Measurements from ENCODE around the gene BRINP1.

BRINP1 gene

GRCh38 chr9:119213471-119213870 lies 155.8 kb downstream of the BRINP1 start:
- no peak for TF ChIP-seq CTCF (IDR thresholded peaks at IDR 0.05; ENCODE audit: extremely low read depth, missing control alignments)

GRCh38 chr9:119197893-119198607 lies 171.2 kb downstream of the BRINP1 start:
- TF ChIP-seq CTCF (IDR thresholded peaks at IDR 0.05; ENCODE audit: extremely low read depth, missing control alignments): no peak

More at GRCh38 chr9:119213471-119213870, 155.8 kb downstream of the BRINP1 start:
- no peak for DNase-seq (ENCODE audit: low spot score)

GRCh38 chr9:119195521-119195920 lies 173.7 kb downstream of the BRINP1 start:
- DNase-seq (ENCODE audit: low spot score): no peak
- no peak for TF ChIP-seq CTCF (IDR thresholded peaks at IDR 0.05; ENCODE audit: extremely low read depth, missing control alignments)

More at GRCh38 chr9:119197893-119198607, 171.2 kb downstream of the BRINP1 start:
- DNase-seq (ENCODE audit: low spot score): no peak

GRCh38 chr9:119185298-119185697 lies 183.9 kb downstream of the BRINP1 start:
- DNase-seq (ENCODE audit: low spot score): no peak
- TF ChIP-seq CTCF (IDR thresholded peaks at IDR 0.05; ENCODE audit: extremely low read depth, missing control alignments): no peak

- TF ChIP-seq CTCF (IDR thresholded peaks at IDR 0.05; ENCODE audit: extremely low read depth, missing control alignments): no peak
- DNase-seq (ENCODE audit: low spot score): no peak
Observed at GRCh38 chr9:119184265-119184936, 184.8 kb downstream of the BRINP1 start.

GRCh38 chr9:119181561-119181960 lies 187.7 kb downstream of the BRINP1 start:
- no peak for DNase-seq (ENCODE audit: low spot score)
- TF ChIP-seq CTCF (IDR thresholded peaks at IDR 0.05; ENCODE audit: extremely low read depth, missing control alignments): no peak

- TF ChIP-seq CTCF (IDR thresholded peaks at IDR 0.05; ENCODE audit: extremely low read depth, missing control alignments): no peak
- no peak for DNase-seq (ENCODE audit: low spot score)
Observed at GRCh38 chr9:119180897-119181296, 188.3 kb downstream of the BRINP1 start.
